Smooth muscle cell (in vitro differentiated cells): ENCODE data around the gene C17orf67. TPM values are rescaled to one million over a fixed set of nuclear protein-coding genes. Genes with fewer than 3 reads are reported as not detected.

ENCODE experiments used
- DNase-seq: peaks from one replicate; lab custom pipeline; 2025; ENCODE audit not compliant: unreplicated experiment; lab: John Stamatoyannopoulos, UW
- H2AFZ ChIP-seq: fragments of 200-600 bp; sonication (generic); 2 replicates; pipeline ENCODE4 v1.6.0; 2016; ENCODE audit warnings: antibody characterized with exemption, low read depth, mild to moderate bottlenecking
- H3F3A ChIP-seq: fragments of 200-600 bp; sonication (generic); 2 replicates; pipeline ENCODE4 v1.6.0; 2017; ENCODE audit warnings: antibody characterized with exemption, low read depth
- H3K27ac ChIP-seq: fragments of 200-600 bp; sonication (generic); 2 replicates; pipeline ENCODE4 v1.5.1; 2016; ENCODE audit warnings: low read depth, mild to moderate bottlenecking
- H3K27me3 ChIP-seq: fragments of 200-600 bp; sonication (generic); 2 replicates; pipeline ENCODE4 v1.6.1; 2016; ENCODE audit warnings: low read depth, mild to moderate bottlenecking
- H3K36me3 ChIP-seq: fragments of 200-600 bp; sonication (generic); 2 replicates; pipeline ENCODE4 v1.5.1; 2016; ENCODE audit warnings: low read depth
- H3K4me1 ChIP-seq: fragments of 200-600 bp; sonication (generic); 2 replicates; pipeline ENCODE4 v1.5.1; 2016; ENCODE audit warnings: low read depth
- H3K4me2 ChIP-seq: fragments of 200-600 bp; sonication (generic); 2 replicates; pipeline ENCODE4 v1.6.0; 2016; ENCODE audit warnings: mild to moderate bottlenecking
- H3K4me3 ChIP-seq: fragments of 200-600 bp; sonication (generic); 2 replicates; pipeline ENCODE4 v1.5.1; 2016; ENCODE audit warnings: mild to moderate bottlenecking
- H3K79me2 ChIP-seq: fragments of 200-600 bp; sonication (generic); 2 replicates; pipeline ENCODE4 v1.6.0; 2016; ENCODE audit warnings: low read depth, mild to moderate bottlenecking
- H3K9ac ChIP-seq: fragments of 200-600 bp; sonication (generic); 2 replicates; pipeline ENCODE4 v1.6.0; 2016; ENCODE audit warnings: low read depth
- H3K9me3 ChIP-seq: fragments of 200-600 bp; sonication (generic); replicated peaks from 2 replicates; pipeline ENCODE4 v1.5.1; 2016; ENCODE audit warnings: low read depth
- H4K20me1 ChIP-seq: fragments of 200-600 bp; sonication (generic); 2 replicates; pipeline ENCODE4 v1.6.0; 2016; ENCODE audit warnings: low read depth
- CTCF ChIP-seq: fragments of 200-600 bp; sonication (generic); IDR thresholded peaks from 2 replicates; pipeline ENCODE4 v1.5.1; 2017; ENCODE audit warnings: borderline replicate concordance, mild to moderate bottlenecking, antibody characterized with exemption; ENCODE audit not compliant: insufficient read depth, poor library complexity, severe bottlenecking
- whole genome bisulfite sequencing: methylation state at CpG from one replicate; pipeline ENCODE4 v1.1.7; 2016; ENCODE audit warnings: low lambda C conversion rate; 5-methylcytosine and 5-hydroxymethylcytosine counted together
- polyA plus RNA-seq: library from polyadenylated mRNA; unstranded; fragments of >200 nt; fragmentation: Nextera tagmentation; extraction: Ambion mirVana; gene quantifications from 2 replicates; pipeline ENCODE4 v1.2.1, GENCODE V29; 2016
- total RNA-seq: library from RNA; depleted of rRNA; stranded (reverse); fragments of >200 nt; gene quantifications from 2 replicates; pipeline ENCODE4 v1.2.3, GENCODE V29; 2014

The C17orf67 gene
- total and polyA plus RNA-seq, 2 experiments from 2014 or later = 0.47 TPM; not detected in 1

GRCh38 chr17:56796536-56796935 is 37.2 kb downstream of the C17orf67 start:
- no peak overlapping the region for H2AFZ ChIP-seq
- no peak for DNase-seq
- H3K4me2 ChIP-seq = no peak overlapping the region
- no peak for TF ChIP-seq CTCF
- H3K27me3 ChIP-seq = no peaks in the 10 kb centered on the region
- H3K4me3 ChIP-seq = no peak overlapping the region
- H3F3A ChIP-seq = no peaks in the 10 kb centered on the region
- no peaks in the 10 kb centered on the region for H3K36me3 ChIP-seq
- no peak overlapping the region for H3K27ac ChIP-seq
- H3K79me2 ChIP-seq = no peaks in the 10 kb centered on the region
- H3K4me1 ChIP-seq = no peaks in the 10 kb centered on the region
- no peak overlapping the region for H3K9ac ChIP-seq
- H3K9me3 ChIP-seq = no peaks in the 10 kb centered on the region
- no peaks in the 10 kb centered on the region for H4K20me1 ChIP-seq
- 89% methylated on average over 8 of the region's 8 CpGs for WGBS

- Histone ChIP-seq H3K4me3 (no peak overlapping the region), H3K36me3 (no peaks in the 10 kb centered on the region), H3K4me2 (no peak overlapping the region), H3K27ac (no peak overlapping the region), H3K27me3 (no peaks in the 10 kb centered on the region), H2AFZ (no peak overlapping the region), H3K9me3 (no peaks in the 10 kb centered on the region), H3K79me2 (no peaks in the 10 kb centered on the region), H4K20me1 (no peaks in the 10 kb centered on the region), H3K4me1 (no peaks in the 10 kb centered on the region), H3F3A (no peaks in the 10 kb centered on the region), H3K9ac (no peak overlapping the region)
- 82% methylated on average over 5 of the region's 5 CpGs for WGBS
- no peak for TF ChIP-seq CTCF
- DNase-seq = no peak
Measured at GRCh38 chr17:56795221-56795865, 38.4 kb downstream of the C17orf67 start.

GRCh38 chr17:56793957-56794356 is 39.8 kb downstream of the C17orf67 start:
- H3K4me1 ChIP-seq = no peaks in the 10 kb centered on the region
- H3K9me3 ChIP-seq = no peaks in the 10 kb centered on the region
- no peaks in the 10 kb centered on the region for H3K36me3 ChIP-seq
- H3K9ac ChIP-seq = no peak overlapping the region
- no peak for DNase-seq
- H3K79me2 ChIP-seq = no peaks in the 10 kb centered on the region
- 51% methylated on average over 3 of the region's 3 CpGs for WGBS
- H4K20me1 ChIP-seq = no peaks in the 10 kb centered on the region
- H3F3A ChIP-seq = no peaks in the 10 kb centered on the region
- H3K27me3 ChIP-seq = no peaks in the 10 kb centered on the region
- TF ChIP-seq CTCF = no peak
- no peak overlapping the region for H3K4me3 ChIP-seq
- no peak overlapping the region for H3K27ac ChIP-seq
- H2AFZ ChIP-seq = no peak overlapping the region
- H3K4me2 ChIP-seq = no peak overlapping the region

GRCh38 chr17:56793531-56793930 is 40.2 kb downstream of the C17orf67 start:
- H3K4me3 ChIP-seq = no peak overlapping the region
- H3K36me3 ChIP-seq = no peaks in the 10 kb centered on the region
- no peaks in the 10 kb centered on the region for H4K20me1 ChIP-seq
- no peak overlapping the region for H3K27ac ChIP-seq
- H3K9me3 ChIP-seq = no peaks in the 10 kb centered on the region
- H3K9ac ChIP-seq = no peak overlapping the region
- no peaks in the 10 kb centered on the region for H3K79me2 ChIP-seq
- H3K4me1 ChIP-seq = no peaks in the 10 kb centered on the region
- H3K27me3 ChIP-seq = no peaks in the 10 kb centered on the region
- no peak for TF ChIP-seq CTCF
- DNase-seq = no peak
- no peaks in the 10 kb centered on the region for H3F3A ChIP-seq
- H2AFZ ChIP-seq = no peak overlapping the region
- no peak overlapping the region for H3K4me2 ChIP-seq
